Measurements from ENCODE around the gene FAM120B.
"Not testable (repeated sequence)": the region's sequence is repeated elsewhere in the genome, so short reads cannot be mapped to it uniquely, and the experiment has no call there.

Gene FAM120B

GRCh38 chr6:170394980-170395379, 88.4 kb downstream of the FAM120B start:
- DNase-seq, result no peak

GRCh38 chr6:170398743-170399369, 92.3 kb downstream of the FAM120B start:
- DNase-seq, result not testable (repeated sequence)

GRCh38 chr6:170399955-170400558, 93.5 kb downstream of the FAM120B start:
- DNase-seq, result not testable (repeated sequence)

DNA sequence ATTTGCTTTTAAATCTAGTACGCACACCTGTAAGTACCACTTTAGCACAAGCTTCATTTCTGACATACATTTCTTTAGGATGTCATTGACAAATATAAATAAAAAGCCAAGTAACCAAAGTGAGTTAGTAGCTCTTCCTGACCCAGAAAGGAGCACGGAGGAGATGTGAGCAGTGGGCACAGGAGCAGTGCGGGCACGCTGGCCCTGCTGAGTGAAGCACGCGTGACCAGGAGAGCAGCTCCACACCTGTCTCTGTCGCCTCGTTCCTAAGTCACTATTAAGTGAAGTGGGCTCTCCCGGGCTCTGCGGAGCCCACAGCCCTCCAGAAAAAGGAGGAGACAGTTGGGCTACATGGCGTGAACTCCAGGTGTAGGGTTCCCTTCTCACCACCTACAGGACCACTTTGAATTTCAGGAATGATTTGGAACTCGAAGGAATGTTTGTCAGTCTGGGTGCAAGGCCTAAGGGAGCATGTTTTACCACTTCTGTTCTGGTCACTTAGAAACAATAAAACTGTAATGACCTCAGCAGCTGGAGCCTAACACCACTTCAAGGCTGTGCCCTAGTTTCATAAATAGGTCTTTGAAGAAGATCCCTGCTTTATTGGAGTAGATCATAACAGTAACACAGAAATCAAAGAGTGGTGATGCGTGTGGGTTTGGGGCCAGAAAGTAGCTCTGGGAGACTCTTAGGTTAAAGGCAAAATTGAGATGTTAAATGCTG, 95.9 kb downstream of the FAM120B start:
- no peak for DNase-seq

- peak; percentile 74 for DNase-seq
These were observed 96.9 kb downstream of the FAM120B start for GRCh38 chr6:170403451-170403850.

GRCh38 chr6:170404036-170404435, 97.5 kb downstream of the FAM120B start:
- DNase-seq, result peak; percentile 23

DNA sequence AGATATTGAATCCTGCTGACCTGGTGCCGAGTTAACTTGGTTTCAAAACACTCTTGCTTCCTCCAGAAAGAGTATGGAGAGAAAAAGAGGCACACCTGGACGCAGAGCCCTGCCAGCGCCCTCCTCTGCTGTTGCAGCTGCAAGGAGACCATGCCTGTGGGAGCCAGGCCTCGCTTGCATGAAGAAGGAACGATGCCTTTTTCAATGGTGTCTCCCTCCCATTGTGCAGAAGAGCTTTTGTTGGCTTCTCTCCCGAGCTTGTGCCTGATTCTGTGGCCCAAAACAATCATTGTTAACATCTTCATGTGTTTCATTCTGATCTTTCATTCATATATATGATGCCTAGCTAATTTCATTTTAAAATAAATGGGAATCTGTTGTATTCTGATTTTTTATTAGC, 98.1 kb downstream of the FAM120B start:
- no peak for DNase-seq

DNA sequence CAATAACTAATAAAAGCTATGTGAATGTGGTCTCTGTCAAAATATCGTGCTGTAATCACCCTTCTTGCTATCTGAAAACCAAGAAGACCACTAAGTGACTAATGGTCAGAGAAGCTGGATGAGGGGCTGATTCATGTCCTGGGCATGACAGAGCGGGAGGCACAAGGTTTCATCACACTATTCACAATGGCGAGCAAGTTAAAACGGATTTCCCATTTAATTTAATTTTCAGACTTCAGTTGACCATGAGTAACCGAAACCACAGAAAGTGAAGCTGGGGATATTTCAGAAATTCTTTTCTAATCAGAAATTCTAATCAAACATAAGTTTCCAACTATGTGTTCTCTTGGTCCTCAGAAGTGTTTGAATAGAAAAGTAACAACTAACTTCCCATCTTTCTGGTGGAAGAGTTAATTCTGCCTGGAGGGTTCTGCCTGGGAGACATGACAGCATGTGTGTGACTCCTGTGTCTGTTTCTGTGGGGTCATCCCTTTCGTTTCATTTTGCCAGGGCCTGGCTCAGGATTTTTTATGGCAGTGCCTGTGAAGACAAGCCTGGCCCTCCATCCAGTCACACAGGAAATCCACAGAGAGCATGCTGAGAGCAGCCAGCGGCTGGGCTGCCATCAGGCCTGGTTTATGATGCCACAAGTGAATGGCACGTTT, 98.9 kb downstream of the FAM120B start:
- peak; percentile 98 for DNase-seq

- no peak for DNase-seq
These were observed 100.6 kb downstream of the FAM120B start for GRCh38 chr6:170407200-170407599.

- DNase-seq, result no peak
These were observed 101.4 kb downstream of the FAM120B start for GRCh38 chr6:170407932-170408331.

DNA sequence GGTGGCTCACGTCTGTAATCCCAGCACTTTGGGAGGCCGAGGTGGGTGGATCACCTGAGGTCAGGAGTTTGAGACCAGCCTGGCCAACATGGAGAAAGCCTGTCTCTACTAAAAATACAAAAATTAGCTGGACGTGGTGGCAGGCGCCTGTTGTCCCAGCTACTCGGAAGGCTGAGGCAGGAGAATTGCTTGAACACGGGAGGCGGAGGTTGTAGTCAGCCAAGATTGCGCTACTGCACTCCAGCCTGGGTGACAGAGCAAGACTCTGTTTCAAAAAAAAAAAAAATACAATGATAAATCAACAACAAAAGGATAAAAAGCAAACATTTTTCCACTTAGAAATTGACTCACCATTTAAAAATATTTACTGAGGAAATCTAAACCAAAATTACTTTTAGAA, 103.2 kb downstream of the FAM120B start:
- DNase-seq, result not testable (repeated sequence)

DNA sequence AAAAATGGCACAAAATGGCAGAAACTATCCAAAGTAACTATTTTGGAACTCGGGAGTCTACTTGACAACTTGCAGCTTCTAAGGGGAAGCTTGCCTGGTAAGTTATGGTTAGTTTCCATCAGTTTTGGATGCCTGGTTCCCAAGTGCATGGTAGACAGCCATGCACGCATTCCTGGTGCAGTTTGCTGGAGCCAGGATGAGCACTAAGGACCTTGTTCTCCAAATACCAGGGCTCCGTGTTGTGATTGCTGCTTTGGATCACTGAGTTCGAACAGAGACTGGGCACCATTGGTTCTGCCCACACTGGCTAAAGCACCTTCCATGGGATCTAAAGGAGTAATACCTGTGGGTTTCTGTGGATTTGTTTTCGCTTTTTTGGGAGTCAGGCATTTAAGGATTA, 103.7 kb downstream of the FAM120B start:
- DNase-seq, result no peak

- DNase-seq, result no peak
These were observed 108.8 kb downstream of the FAM120B start for GRCh38 chr6:170415318-170415717.

GRCh38 chr6:170416303-170416702, 109.7 kb downstream of the FAM120B start:
- DNase-seq, result no peak

DNA sequence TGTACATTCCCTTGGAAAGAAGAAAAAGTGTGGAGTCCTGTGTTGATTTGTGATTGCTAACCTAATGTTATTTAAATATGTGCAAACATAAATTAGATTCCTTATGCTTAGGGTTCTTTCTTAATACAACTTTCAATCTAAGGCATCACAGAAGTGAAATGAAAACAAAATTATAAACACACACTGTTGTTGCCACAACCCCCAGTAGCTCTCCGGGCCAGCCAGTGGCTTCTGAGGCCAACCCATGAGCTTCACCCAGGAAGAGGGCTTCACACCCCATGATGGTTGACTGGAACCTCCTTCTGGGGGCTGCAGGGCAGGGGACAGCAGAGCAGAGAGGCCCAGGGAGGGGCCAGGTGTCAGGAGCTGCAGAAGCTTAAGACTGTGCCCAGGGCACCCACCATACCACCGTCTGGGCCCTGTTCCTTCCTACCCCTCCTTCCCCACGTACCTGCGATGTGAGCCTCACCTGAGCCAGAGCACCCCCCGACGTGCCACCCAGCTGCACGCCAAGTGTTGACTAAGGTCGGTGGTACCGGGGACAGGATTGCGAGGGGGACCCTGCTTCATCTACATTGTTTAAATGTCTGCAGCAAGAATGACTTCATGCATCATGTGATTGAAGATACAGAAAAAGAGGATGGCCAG, 110.5 kb downstream of the FAM120B start:
- DNase-seq, result no peak

DNA sequence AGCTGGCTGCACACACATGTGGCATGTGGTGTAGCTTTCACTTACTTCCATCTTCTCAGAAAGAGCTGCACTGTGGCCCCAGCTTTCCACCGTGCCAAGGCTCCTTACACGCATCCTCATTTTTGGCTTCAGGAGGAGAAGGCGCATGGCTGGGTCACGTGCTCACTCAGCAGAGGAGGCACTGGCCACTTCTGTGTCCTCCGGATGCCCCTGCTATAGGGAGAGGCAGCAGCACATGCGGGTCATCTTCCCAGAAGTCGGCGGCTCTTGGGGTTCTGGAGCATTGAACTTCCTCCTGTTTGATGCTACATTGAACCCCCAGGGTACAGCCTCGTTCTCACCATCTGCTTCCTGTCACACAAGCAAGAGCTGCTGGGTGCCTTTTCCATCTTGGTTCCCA, 111.3 kb downstream of the FAM120B start:
- DNase-seq, result no peak

- no peak for DNase-seq
These were observed 113.7 kb downstream of the FAM120B start for GRCh38 chr6:170420283-170420682.

DNA sequence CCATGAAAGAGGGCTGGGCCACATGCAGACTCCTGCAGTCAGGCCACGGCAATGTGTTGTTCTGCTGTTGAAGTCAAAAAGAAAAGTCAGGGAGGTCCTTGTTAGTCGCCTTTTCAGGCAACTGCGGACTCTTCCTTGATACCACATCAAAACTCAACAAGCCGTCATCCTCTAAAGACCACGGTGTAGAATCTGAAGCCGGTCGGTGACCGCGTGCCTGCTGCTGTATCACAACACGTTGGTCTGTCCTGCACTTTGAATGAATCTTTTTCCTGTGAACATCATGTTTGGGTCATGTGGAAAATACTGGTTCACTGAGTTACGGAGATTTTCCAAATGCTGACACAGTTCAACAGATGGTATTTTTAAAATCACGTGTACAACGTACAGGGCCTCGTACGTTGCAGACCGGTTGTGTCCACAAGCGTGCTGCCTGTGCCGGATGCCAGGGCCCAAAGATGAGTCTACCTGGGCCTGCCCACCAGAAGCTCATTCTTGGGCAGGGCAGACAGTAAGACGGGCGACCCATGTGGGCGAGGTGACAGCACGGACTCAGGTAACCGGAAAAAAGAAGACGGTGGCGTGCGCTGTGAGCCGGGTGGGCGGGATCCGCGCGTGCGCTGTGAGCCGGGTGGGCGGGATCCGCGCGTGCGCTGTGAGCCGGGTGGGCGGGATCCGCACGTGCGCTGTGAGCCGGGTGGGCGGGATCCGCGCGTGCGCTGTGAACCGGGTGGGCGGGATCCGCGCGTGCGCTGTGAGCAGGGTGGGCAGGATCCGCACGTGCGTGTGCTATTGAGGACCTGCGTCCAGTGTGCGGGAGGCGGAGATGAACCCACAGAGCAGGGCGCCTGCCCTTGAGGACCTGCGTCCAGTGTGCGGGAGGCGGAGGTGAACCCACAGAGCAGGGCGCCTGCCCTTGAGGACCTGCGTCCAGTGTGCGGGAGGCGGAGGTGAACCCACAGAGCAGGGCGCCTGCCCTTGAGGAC, 114.5 kb downstream of the FAM120B start:
- no peak for DNase-seq

DNA sequence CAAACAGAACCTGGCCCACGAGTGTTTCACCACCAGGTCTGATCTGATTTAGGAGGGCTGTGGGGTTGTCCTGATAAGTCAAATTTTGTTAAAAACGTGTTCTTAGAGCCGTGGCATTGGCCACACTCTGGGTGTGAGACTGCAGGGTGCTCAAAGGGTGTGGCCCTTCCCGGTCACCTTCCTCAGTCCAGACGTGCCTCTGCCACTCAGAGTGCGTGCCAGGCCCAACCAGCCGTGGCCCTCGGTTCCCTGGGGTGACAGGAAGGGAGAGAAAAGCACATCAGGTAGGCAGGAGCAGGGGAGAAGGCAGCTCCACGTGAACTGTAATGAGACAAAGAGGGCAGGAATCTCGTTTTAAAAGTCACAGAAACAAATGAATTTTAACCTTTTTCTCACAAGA, 115.4 kb downstream of the FAM120B start:
- DNase-seq, result no peak

GRCh38 chr6:170423030-170423429, 116.5 kb downstream of the FAM120B start:
- DNase-seq, result no peak

- peak; percentile 51 for DNase-seq
These were observed 117.5 kb downstream of the FAM120B start for GRCh38 chr6:170423814-170424603.
